SK-N-SH treated with all-trans-retinoic acid at 6 μM for 48 hours (cell line): ENCODE measurements around the gene OR4E2.

Experiments used
- ATAC-seq: fragments of 200-7000 bp; cut with Tn5 transposase; 3 replicates; pipeline ENCODE4 v1.9.1; 2020; ENCODE audit warnings: mild to moderate bottlenecking, moderate library complexity
- ARNTL ChIP-seq: fragments of 450-650 bp; formaldehyde crosslinking; IDR thresholded peaks from 2 replicates; pipeline ENCODE4 v1.5.0; 2020; ENCODE audit warnings: low read depth, mild to moderate bottlenecking, moderate library complexity, borderline replicate concordance
- BACH2 ChIP-seq: fragments of 250-450 bp; sonication (Bioruptor Pico); IDR thresholded peaks from 2 replicates; pipeline ENCODE4 v1.9.0; 2021; ENCODE audit warnings: mild to moderate bottlenecking, borderline replicate concordance
- CSDC2 ChIP-seq: fragments of 250-450 bp; sonication (Bioruptor Pico); IDR thresholded peaks from 2 replicates; pipeline ENCODE4 v1.5.0; 2020; ENCODE audit warnings: mild to moderate bottlenecking, moderate library complexity
- GLIS3 ChIP-seq: fragments of 250-450 bp; sonication (Bioruptor Pico); IDR thresholded peaks from 2 replicates; pipeline ENCODE4 v1.5.0; 2020; ENCODE audit warnings: mild to moderate bottlenecking, moderate library complexity
- ISL1 ChIP-seq: fragments of 250-450 bp; sonication (Bioruptor Pico); IDR thresholded peaks from 2 replicates; pipeline ENCODE4 v2.1.2; 2022; ENCODE audit warnings: mild to moderate bottlenecking, moderate library complexity
- OSR1 ChIP-seq: fragments of 250-450 bp; sonication (Bioruptor Pico); IDR thresholded peaks from 2 replicates; pipeline ENCODE4 v1.8.0; 2022; ENCODE audit warnings: moderate library complexity, mild to moderate bottlenecking, inconsistent platforms
- PATZ1 ChIP-seq: fragments of 250-450 bp; sonication (Bioruptor Pico); IDR thresholded peaks from 2 replicates; pipeline ENCODE4 v1.8.0; 2020; ENCODE audit warnings: mild to moderate bottlenecking, moderate library complexity, borderline replicate concordance
- POU6F1 ChIP-seq: fragments of 250-450 bp; sonication (Bioruptor Pico); IDR thresholded peaks from 2 replicates; pipeline ENCODE4 v1.8.0; 2021; ENCODE audit warnings: low read depth, mild to moderate bottlenecking, moderate library complexity, borderline replicate concordance
- PPARA ChIP-seq: fragments of 250-450 bp; sonication (Bioruptor Pico); IDR thresholded peaks from 2 replicates; pipeline ENCODE4 v1.5.0; 2020; ENCODE audit warnings: mild to moderate bottlenecking, borderline replicate concordance
- RARB ChIP-seq: fragments of 250-450 bp; sonication (Bioruptor Pico); IDR thresholded peaks from 2 replicates; pipeline ENCODE4 v1.8.0; 2021; ENCODE audit warnings: mild to moderate bottlenecking, moderate library complexity
- SNAI2 ChIP-seq: fragments of 250-450 bp; sonication (Bioruptor Pico); IDR thresholded peaks from 2 replicates; pipeline ENCODE4 v1.5.0; 2020; ENCODE audit warnings: mild to moderate bottlenecking, moderate library complexity
- TCF4 ChIP-seq: fragments of 250-450 bp; sonication (Bioruptor Pico); IDR thresholded peaks from 2 replicates; pipeline ENCODE4 v1.8.0; 2021; ENCODE audit warnings: mild to moderate bottlenecking, moderate library complexity, borderline replicate concordance
- TOX ChIP-seq: fragments of 250-450 bp; sonication (Bioruptor Pico); IDR thresholded peaks from 2 replicates; pipeline ENCODE4 v1.8.0; 2021; ENCODE audit warnings: mild to moderate bottlenecking, moderate library complexity, borderline replicate concordance
- TSHZ2 ChIP-seq: fragments of 250-450 bp; sonication (Bioruptor Pico); IDR thresholded peaks from 2 replicates; pipeline ENCODE4 v1.5.0; 2020; ENCODE audit warnings: mild to moderate bottlenecking, moderate library complexity
- ZC3H10 ChIP-seq: fragments of 250-450 bp; sonication (Bioruptor Pico); IDR thresholded peaks from 2 replicates; pipeline ENCODE4 v1.5.1; 2021; ENCODE audit warnings: mild to moderate bottlenecking, moderate library complexity
- ZFP3 ChIP-seq: fragments of 250-450 bp; sonication (Bioruptor Pico); IDR thresholded peaks from 2 replicates; pipeline ENCODE4 v1.5.0; 2020; ENCODE audit warnings: mild to moderate bottlenecking, moderate library complexity
- ZFP30 ChIP-seq: fragments of 450-650 bp; formaldehyde crosslinking; IDR thresholded peaks from 2 replicates; pipeline ENCODE4 v1.5.0; 2022; ENCODE audit warnings: mild to moderate bottlenecking, moderate library complexity
- ZNF565 ChIP-seq: fragments of 450-650 bp; formaldehyde crosslinking; conservative IDR thresholded peaks from 2 replicates; pipeline ENCODE4 v1.5.0; 2020; ENCODE audit warnings: low read depth, mild to moderate bottlenecking, moderate library complexity
- ZNF8 ChIP-seq: fragments of 450-650 bp; formaldehyde crosslinking; IDR thresholded peaks from 2 replicates; pipeline ENCODE4 v1.5.0; 2020; ENCODE audit warnings: mild to moderate bottlenecking, moderate library complexity
- TF ChIP-seq, protein P1 (sequence below): fragments of 250-450 bp; sonication (Bioruptor Pico); IDR thresholded peaks from 2 replicates; pipeline ENCODE4 v1.5.1; 2020; ENCODE audit warnings: low read depth, mild to moderate bottlenecking, moderate library complexity
- TF ChIP-seq, protein P2 (sequence below): fragments of 250-450 bp; sonication (Bioruptor Pico); IDR thresholded peaks from 2 replicates; pipeline ENCODE4 v1.5.1; 2021; ENCODE audit warnings: mild to moderate bottlenecking, moderate library complexity

Gene OR4E2

GRCh38 chr14:21704338-21704737 is 50.7 kb downstream of the OR4E2 start:
- TF ChIP-seq ISL1 (CRISPR knock-in tag) (no peak), TSHZ2 (CRISPR knock-in tag) (no peak), ZFP30 (CRISPR knock-in tag) (no peak), GLIS3 (no peak), OSR1 (CRISPR knock-in tag) (no peak), ZNF8 (no peak), SNAI2 (CRISPR knock-in tag) (no peak), ZFP3 (no peak), BACH2 (no peak), PATZ1 (CRISPR knock-in tag) (no peak), PPARA (CRISPR knock-in tag) (no peak), POU6F1 (CRISPR knock-in tag) (no peak), ARNTL (CRISPR knock-in tag) (no peak), RARB (CRISPR knock-in tag) (no peak), ZNF565 (CRISPR knock-in tag) (no peak), TOX (CRISPR knock-in tag) (no peak), TCF4 (CRISPR knock-in tag) (no peak), ZC3H10 (CRISPR knock-in tag) (no peak)
- TF ChIP-seq, protein P1, sequence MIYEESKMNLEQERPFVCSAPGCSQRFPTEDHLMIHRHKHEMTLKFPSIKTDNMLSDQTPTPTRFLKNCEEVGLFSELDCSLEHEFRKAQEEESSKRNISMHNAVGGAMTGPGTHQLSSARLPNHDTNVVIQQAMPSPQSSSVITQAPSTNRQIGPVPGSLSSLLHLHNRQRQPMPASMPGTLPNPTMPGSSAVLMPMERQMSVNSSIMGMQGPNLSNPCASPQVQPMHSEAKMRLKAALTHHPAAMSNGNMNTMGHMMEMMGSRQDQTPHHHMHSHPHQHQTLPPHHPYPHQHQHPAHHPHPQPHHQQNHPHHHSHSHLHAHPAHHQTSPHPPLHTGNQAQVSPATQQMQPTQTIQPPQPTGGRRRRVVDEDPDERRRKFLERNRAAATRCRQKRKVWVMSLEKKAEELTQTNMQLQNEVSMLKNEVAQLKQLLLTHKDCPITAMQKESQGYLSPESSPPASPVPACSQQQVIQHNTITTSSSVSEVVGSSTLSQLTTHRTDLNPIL (CRISPR knock-in tag), result no peak
- TF ChIP-seq, protein P2, sequence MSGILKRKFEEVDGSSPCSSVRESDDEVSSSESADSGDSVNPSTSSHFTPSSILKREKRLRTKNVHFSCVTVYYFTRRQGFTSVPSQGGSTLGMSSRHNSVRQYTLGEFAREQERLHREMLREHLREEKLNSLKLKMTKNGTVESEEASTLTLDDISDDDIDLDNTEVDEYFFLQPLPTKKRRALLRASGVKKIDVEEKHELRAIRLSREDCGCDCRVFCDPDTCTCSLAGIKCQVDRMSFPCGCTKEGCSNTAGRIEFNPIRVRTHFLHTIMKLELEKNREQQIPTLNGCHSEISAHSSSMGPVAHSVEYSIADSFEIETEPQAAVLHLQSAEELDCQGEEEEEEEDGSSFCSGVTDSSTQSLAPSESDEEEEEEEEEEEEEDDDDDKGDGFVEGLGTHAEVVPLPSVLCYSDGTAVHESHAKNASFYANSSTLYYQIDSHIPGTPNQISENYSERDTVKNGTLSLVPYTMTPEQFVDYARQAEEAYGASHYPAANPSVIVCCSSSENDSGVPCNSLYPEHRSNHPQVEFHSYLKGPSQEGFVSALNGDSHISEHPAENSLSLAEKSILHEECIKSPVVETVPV (CRISPR knock-in tag), result no peak
- TF ChIP-seq, all 23 proteins: peak for 0
- ATAC-seq, result no peak

GRCh38 chr14:21711360-21711961 is 57.8 kb downstream of the OR4E2 start:
- peak; percentile 87 for ATAC-seq

GRCh38 chr14:21712036-21712435 is 58.4 kb downstream of the OR4E2 start:
- ATAC-seq, result no peak
- no peak for TF ChIP-seq TOX (CRISPR knock-in tag)
- TF ChIP-seq ZC3H10 (CRISPR knock-in tag), result no peak
- no peak for TF ChIP-seq ZFP3

More at GRCh38 chr14:21711360-21711961, 57.8 kb downstream of the OR4E2 start:
- TF ChIP-seq CSDC2 (CRISPR knock-in tag), result no peak
- TF ChIP-seq ZNF565 (CRISPR knock-in tag), result no peak
